Esophagus (tissue), 2 donors: ENCODE measurements around the gene ODAD3. TPM values are rescaled to one million over a fixed set of nuclear protein-coding genes. Genes with fewer than 3 reads are reported as not detected.

Source experiments
- H3K27ac ChIP-seq, 2 donors: one replicate each; pipeline ENCODE4 v1.5.1; 2013; ENCODE audit warnings: low read depth in 2 of 2, mild to moderate bottlenecking in 2 of 2, inconsistent platforms in 1 of 2, low read length in 1 of 2, moderate library complexity in 1 of 2
- H3K27me3 ChIP-seq, 2 donors: one replicate each; pipeline ENCODE4 v1.6.1; 2013; ENCODE audit warnings: low read length in 2 of 2, control low read depth in 1 of 2, mild to moderate bottlenecking in 1 of 2; ENCODE audit not compliant: insufficient read depth in 2 of 2, control insufficient read depth in 1 of 2
- H3K36me3 ChIP-seq, 2 donors: one replicate each; pipeline ENCODE4 v1.6.1; 2013; ENCODE audit warnings: low read length in 1 of 2; ENCODE audit not compliant: control insufficient read depth in 2 of 2, insufficient read depth in 2 of 2
- H3K4me1 ChIP-seq, 2 donors: one replicate each; pipeline ENCODE4 v1.6.1; 2013; ENCODE audit warnings: low read length in 1 of 2; ENCODE audit not compliant: control insufficient read depth in 2 of 2, insufficient read depth in 2 of 2
- H3K4me3 ChIP-seq, 2 donors: one replicate each; pipeline ENCODE4 v1.5.1; 2013; ENCODE audit warnings: low read length in 2 of 2, mild to moderate bottlenecking in 2 of 2, low read depth in 1 of 2, moderate library complexity in 1 of 2
- H3K9me3 ChIP-seq, 2 donors: one replicate each; pipeline ENCODE4 v1.6.1; 2013; ENCODE audit warnings: mild to moderate bottlenecking in 2 of 2, low read depth in 1 of 2, low read length in 1 of 2, moderate library complexity in 1 of 2; ENCODE audit not compliant: control insufficient read depth in 2 of 2, insufficient read depth in 1 of 2
- WGBS, 2 donors: extraction: QIAGEN DNeasy Blood & Tissue Kit; methylation state at CpG; one replicate each; pipeline ENCODE4 v1.1.7; 2013; 5-methylcytosine and 5-hydroxymethylcytosine counted together
- polyA plus RNA-seq, 2 donors: library from polyadenylated mRNA; stranded (reverse); fragments of 200-250 nt; gene quantifications; one replicate each; pipeline ENCODE4 v1.2.3, GENCODE V29; 2013
- donor health status: healthy with polysubstance abuse.
- donor health status: Bipolar disorder and iron deficiency.

The ODAD3 gene
- under 1 TPM; 0.06 to 0.20 TPM for polyA plus RNA-seq

- H3K9me3 ChIP-seq: no peaks in the 10 kb centered on the region
- peaks cover 0 to 13% of the 10 kb centered on the region in 2 donors for H3K36me3 ChIP-seq
- peaks cover 8 to 13% of the 10 kb centered on the region in 2 donors for H3K4me1 ChIP-seq
- no peaks in the 10 kb centered on the region for H3K27me3 ChIP-seq
- H3K4me3 ChIP-seq: peak within 1 kb of the TSS; percentile 60 to 78
- H3K27ac ChIP-seq: peak within 1 kb of the TSS; percentile 60 to 90
- 0% methylated on average over 53 of the region's 53 CpGs for WGBS, 2 donors
Measured at GRCh38 chr19:11435057-11435832, at the start of gene ODAD3, which contains the start of gene PRKCSH. Gene ODAD3 (minus strand): TSS chr19:11435121. CDS start chr19:11435016, 105 bp downstream. Gene PRKCSH (plus strand): TSS chr19:11435635. CDS start chr19:11436118, 483 bp downstream.

- WGBS, 2 donors: 71 to 78% methylated on average over 53 to 57 of the region's 57 CpGs
- Histone ChIP-seq H3K27ac (no peak overlapping the region), H3K4me1 (peaks cover 7 to 8% of the 10 kb centered on the region in 2 donors), H3K9me3 (peaks cover 0 to 3% of the 10 kb centered on the region in 2 donors), H3K27me3 (peaks cover 0 to 10% of the 10 kb centered on the region in 2 donors), H3K4me3 (no peak overlapping the region), H3K36me3 (peaks cover 0 to 17% of the 10 kb centered on the region in 2 donors)
Measured at GRCh38 chr19:11483366-11484111, 48.6 kb upstream of the ODAD3 start.

GRCh38 chr19:11482384-11483050 lies 47.6 kb upstream of the ODAD3 start:
- H3K9me3 ChIP-seq: peaks cover 0 to 3% of the 10 kb centered on the region in 2 donors
- peaks cover 0 to 15% of the 10 kb centered on the region in 2 donors for H3K36me3 ChIP-seq
- no peak overlapping the region for H3K27ac ChIP-seq
- WGBS, 2 donors: 2 to 3% methylated on average over 49 to 58 of the region's 58 CpGs
- H3K4me1 ChIP-seq: peaks cover 7 to 8% of the 10 kb centered on the region in 2 donors
- H3K4me3 ChIP-seq: peak overlapping the region in 1 of 2 donors; percentile 8
- peaks cover 0 to 10% of the 10 kb centered on the region in 2 donors for H3K27me3 ChIP-seq

GRCh38 chr19:11481534-11482383 lies 46.8 kb upstream of the ODAD3 start:
- Histone ChIP-seq H3K27me3 (peaks cover 0 to 10% of the 10 kb centered on the region in 2 donors), H3K27ac (no peak overlapping the region)

GRCh38 chr19:11480715-11481533 lies 46.0 kb upstream of the ODAD3 start, which contains the start of gene ELAVL3:
Gene ELAVL3 (minus strand): TSS chr19:11481046. CDS start chr19:11480608, 438 bp downstream.
- Histone ChIP-seq H3K27ac (no peak within 1 kb of the TSS), H3K27me3 (peaks cover 0 to 10% of the 10 kb centered on the region in 2 donors), H3K4me3 (no peak within 1 kb of the TSS), H3K36me3 (peaks cover 0 to 6% of the 10 kb centered on the region in 2 donors), H3K4me1 (peaks cover 7 to 8% of the 10 kb centered on the region in 2 donors), H3K9me3 (peaks cover 0 to 3% of the 10 kb centered on the region in 2 donors)
- 14 to 16% methylated on average over 28 to 77 of the region's 77 CpGs for WGBS, 2 donors

More at GRCh38 chr19:11481534-11482383, 46.8 kb upstream of the ODAD3 start:
- H3K4me1 ChIP-seq: peaks cover 7 to 8% of the 10 kb centered on the region in 2 donors
- H3K9me3 ChIP-seq: peaks cover 0 to 3% of the 10 kb centered on the region in 2 donors
- peaks cover 0 to 8% of the 10 kb centered on the region in 2 donors for H3K36me3 ChIP-seq
- WGBS, 2 donors: 4 to 7% methylated on average over 47 to 50 of the region's 50 CpGs
- H3K4me3 ChIP-seq: peak overlapping the region in 1 of 2 donors; percentile 8

- Histone ChIP-seq H3K36me3 (peaks cover 0 to 3% of the 10 kb centered on the region in 2 donors), H3K4me1 (peaks cover 7 to 8% of the 10 kb centered on the region in 2 donors), H3K27me3 (peaks cover 0 to 10% of the 10 kb centered on the region in 2 donors), H3K4me3 (no peak overlapping the region), H3K27ac (no peak overlapping the region), H3K9me3 (peaks cover 0 to 3% of the 10 kb centered on the region in 2 donors)
- 7 to 9% methylated on average over 44 to 86 of the region's 86 CpGs for WGBS, 2 donors
Measured at GRCh38 chr19:11479898-11480714, 45.2 kb upstream of the ODAD3 start.

DNA sequence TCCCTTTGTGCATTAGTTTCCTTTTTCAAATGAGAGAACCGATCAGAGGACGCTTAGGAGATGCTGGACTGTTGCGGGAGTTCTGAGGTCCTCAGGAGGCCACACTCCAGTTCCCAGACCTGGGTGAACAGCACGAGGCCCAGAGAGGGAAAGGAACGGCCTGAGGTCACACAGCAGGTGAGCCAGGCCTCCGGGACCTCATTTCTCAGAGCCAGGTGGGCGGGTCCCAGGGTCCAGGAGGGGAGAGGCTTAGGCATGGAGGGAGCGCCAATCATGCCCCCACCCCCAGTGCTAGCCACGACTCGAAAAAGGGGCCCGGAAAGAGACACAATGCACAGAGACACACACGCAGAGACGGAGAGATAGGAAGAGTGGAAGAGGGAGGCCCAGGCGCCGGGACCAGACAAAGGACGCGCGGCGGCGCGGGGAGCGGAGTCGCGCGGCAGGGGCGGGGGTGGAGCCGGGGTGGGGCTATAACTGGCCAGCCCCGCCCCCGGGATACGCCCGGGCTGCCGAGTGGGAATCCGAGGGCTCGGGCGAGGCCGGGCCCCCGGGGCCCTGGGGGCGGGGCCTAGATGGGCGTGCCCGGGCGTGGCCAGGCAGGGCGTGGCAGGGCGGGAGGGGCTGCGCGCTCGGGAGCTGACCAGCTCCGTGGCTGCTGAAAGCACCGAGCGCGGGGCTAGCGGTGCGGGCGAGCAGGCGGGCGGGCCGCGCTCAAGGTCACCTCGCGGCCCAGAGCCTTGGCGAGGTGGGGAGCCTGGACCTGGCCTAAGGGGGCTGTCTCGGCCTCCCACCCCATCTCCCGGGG lies 44.4 kb upstream of the ODAD3 start:
- Histone ChIP-seq H3K9me3 (peaks cover 0 to 3% of the 10 kb centered on the region in 2 donors), H3K4me1 (peaks cover 7 to 8% of the 10 kb centered on the region in 2 donors), H3K4me3 (no peak overlapping the region), H3K27me3 (peaks cover 0 to 10% of the 10 kb centered on the region in 2 donors), H3K27ac (no peak overlapping the region), H3K36me3 (peaks cover 0 to 3% of the 10 kb centered on the region in 2 donors)
- 24 to 31% methylated on average over 39 to 62 of the region's 62 CpGs for WGBS, 2 donors
